Activated T-cell treated with anti-CD3 and anti-CD28 coated beads, Interleukin-2, amount 50 U/mL, for 72 hours (primary cell): ENCODE measurements around the gene NAPB. TPM values are rescaled to one million over a fixed set of nuclear protein-coding genes. Genes with fewer than 3 reads are reported as not detected.

Experiments
- ATAC-seq, 2 donors: fragments of 150-1000 bp; cut with Tn5 transposase; replicated peaks in 1 of 2; 2 replicates each; pipeline ENCODE4 v1.10.0; 2021; ENCODE audit warnings: moderate library complexity in 2 of 2, mild to moderate bottlenecking in 1 of 2
- DNase-seq, 2 donors: peaks; one replicate each; pipeline ENCODE4 v3.0.0; 2021 to 2022; ENCODE audit warnings: mixed read lengths in 1 of 2
- H3K27ac Mint-ChIP-seq: one replicate; pipeline ENCODE4 v1.8.0; 2022; ENCODE audit warnings: mild to moderate bottlenecking, moderate library complexity, mixed read lengths
- H3K27me3 Mint-ChIP-seq: one replicate; pipeline ENCODE4 v1.8.0; 2022; ENCODE audit warnings: low read depth, mixed read lengths
- H3K36me3 Mint-ChIP-seq, 2 donors: one replicate each; pipeline ENCODE4 v1.8.0; 2022; ENCODE audit warnings: mixed read lengths in 2 of 2, mild to moderate bottlenecking in 1 of 2; ENCODE audit not compliant: insufficient read depth in 2 of 2
- H3K4me1 Mint-ChIP-seq: one replicate; pipeline ENCODE4 v1.8.0; 2022; ENCODE audit warnings: low read depth, mixed read lengths
- H3K4me3 Mint-ChIP-seq, 2 donors: one replicate each; pipeline ENCODE4 v1.8.0; 2022; ENCODE audit warnings: mild to moderate bottlenecking in 2 of 2, mixed read lengths in 2 of 2, moderate library complexity in 2 of 2
- H3K9me3 Mint-ChIP-seq, 2 donors: one replicate each; pipeline ENCODE4 v1.8.0; 2022; ENCODE audit warnings: mixed read lengths in 2 of 2
- total RNA-seq, 2 donors: library from RNA; stranded (reverse); gene quantifications; one replicate each; pipeline ENCODE4 v1.2.3, GENCODE V29; 2022

The NAPB gene
- total RNA-seq, 2 donors from 2014 or later: 9.0 to 14.2 TPM

DNA sequence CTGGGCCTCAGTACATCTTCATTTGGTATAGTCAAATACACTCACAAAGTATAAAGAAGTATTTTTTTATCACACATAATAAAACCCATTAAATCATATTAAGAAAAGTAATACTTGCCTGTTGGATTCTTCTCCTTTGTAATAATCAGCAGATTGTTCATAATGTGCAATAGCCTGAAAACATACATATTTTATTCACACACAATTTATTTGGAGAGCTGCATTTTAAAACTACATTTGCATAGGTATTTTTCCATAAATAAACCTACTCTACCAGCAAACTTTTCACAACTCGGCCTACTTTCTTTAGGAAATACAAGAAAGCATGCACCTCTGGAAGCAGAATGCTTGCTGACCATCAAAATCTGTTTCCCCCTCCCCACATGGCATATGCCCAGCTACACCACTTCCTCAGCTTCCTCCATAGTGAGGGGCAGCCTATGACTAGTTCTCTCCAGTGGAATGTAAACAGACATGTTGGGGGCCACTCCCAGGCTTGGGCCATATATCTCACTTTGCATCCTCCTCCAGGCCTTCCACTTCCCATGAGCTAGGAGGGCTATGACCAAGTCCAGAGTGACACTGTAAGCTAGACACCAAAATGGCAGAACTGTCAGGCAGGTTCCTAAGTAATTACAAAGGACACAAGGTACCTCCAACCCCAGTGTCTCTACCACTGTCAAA, 31.1 kb downstream of the NAPB start:
- Mint-ChIP-seq H3K27ac (no peak overlapping the region), H3K27me3 (no peaks in the 10 kb centered on the region), H3K4me3 (no peak overlapping the region), H3K4me1 (no peaks in the 10 kb centered on the region), H3K9me3 (no peaks in the 10 kb centered on the region), H3K36me3 (peaks cover 10 to 16% of the 10 kb centered on the region in 2 donors)
- no peak for ATAC-seq
- no peak for DNase-seq

- ATAC-seq: no peak
- Mint-ChIP-seq H3K9me3 (peaks cover 0 to 2% of the 10 kb centered on the region in 2 donors), H3K4me3 (no peak overlapping the region), H3K4me1 (no peaks in the 10 kb centered on the region), H3K27ac (no peak overlapping the region), H3K36me3 (peaks cover 9 to 18% of the 10 kb centered on the region in 2 donors), H3K27me3 (no peaks in the 10 kb centered on the region)
- DNase-seq: no peak
These were observed 34.2 kb downstream of the NAPB start for GRCh38 chr20:23387118-23387443.

DNA sequence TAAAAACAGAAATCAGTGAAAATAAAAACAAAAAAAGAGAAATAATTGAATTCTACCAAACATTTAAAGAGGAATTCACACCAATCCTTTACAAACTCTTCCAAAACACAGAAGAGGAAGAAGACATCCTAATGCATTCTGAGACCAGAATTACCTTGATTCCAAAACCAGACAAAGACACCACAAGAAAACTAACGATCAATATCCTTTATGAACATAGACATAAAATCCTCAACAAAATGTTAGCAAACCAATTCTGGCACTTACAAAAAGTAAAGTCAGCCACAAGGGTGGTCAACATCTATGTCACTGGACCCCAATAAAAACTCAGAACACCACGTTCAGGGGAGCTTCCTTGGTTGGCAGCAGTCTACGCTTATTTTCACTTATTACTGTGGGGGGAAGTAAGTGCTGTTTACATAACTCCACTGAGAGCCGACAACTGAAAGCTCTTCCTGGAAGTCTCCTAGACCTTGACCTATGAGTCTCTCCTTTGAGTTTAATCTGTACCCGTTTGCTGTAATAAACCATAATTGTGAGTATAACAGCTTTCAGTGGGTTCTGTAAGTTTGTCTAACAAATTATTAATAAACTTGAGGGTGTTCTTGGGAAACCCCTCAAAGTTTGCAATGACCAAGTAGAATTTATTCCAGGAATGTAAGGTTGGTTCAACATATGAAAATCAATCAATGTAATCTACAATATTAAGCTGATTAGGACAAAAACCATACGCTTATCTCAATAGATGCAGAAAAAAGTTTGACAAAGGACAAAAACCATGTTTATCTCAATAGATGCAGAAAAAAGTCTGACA, 34.8 kb downstream of the NAPB start:
- Mint-ChIP-seq H3K4me3 (no peak overlapping the region), H3K36me3 (peaks cover 9 to 18% of the 10 kb centered on the region in 2 donors), H3K27me3 (no peaks in the 10 kb centered on the region), H3K9me3 (peaks cover 0 to 2% of the 10 kb centered on the region in 2 donors), H3K4me1 (no peaks in the 10 kb centered on the region), H3K27ac (no peak overlapping the region)
- ATAC-seq (no peak), DNase-seq (no peak)

DNA sequence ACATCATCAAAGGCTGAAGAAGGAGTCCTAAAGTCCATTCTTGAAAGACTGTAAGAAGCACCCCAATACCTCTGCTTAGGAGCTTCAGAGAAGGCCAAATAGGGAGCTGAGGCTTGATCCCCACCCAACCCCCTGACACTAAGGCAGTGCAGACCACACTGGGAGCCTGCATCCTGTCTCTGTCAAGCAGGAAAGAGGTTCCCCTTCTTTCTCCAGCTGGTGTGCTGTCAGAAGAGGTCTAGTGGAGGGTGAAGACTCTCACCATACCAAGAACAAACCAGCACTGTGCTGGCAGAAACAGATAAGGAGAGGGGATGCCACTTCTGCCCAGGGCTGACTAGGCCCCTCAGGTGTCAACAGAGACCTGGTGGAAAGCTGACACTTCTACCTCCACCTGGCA, 39.4 kb downstream of the NAPB start:
- ATAC-seq (no peak), DNase-seq (no peak)
- Mint-ChIP-seq H3K27me3 (no peaks in the 10 kb centered on the region), H3K4me1 (no peaks in the 10 kb centered on the region), H3K9me3 (peaks cover 0 to 2% of the 10 kb centered on the region in 2 donors), H3K4me3 (no peak overlapping the region), H3K27ac (peak overlapping the region; percentile 50), H3K36me3 (peaks cover 6 to 14% of the 10 kb centered on the region in 2 donors)

GRCh38 chr20:23379772-23380171, 41.5 kb downstream of the NAPB start:
- ATAC-seq (no peak), DNase-seq (no peak)
- Mint-ChIP-seq H3K4me3 (no peak overlapping the region), H3K9me3 (peaks cover 0 to 2% of the 10 kb centered on the region in 2 donors), H3K36me3 (peaks cover 7 to 22% of the 10 kb centered on the region in 2 donors), H3K27me3 (no peaks in the 10 kb centered on the region), H3K4me1 (peaks cover 7% of the 10 kb centered on the region), H3K27ac (no peak overlapping the region)

GRCh38 chr20:23375827-23376226, 45.5 kb downstream of the NAPB start:
- Mint-ChIP-seq H3K4me3 (no peak overlapping the region), H3K4me1 (peaks cover 7% of the 10 kb centered on the region), H3K36me3 (peaks cover 3 to 16% of the 10 kb centered on the region in 2 donors), H3K27me3 (no peaks in the 10 kb centered on the region), H3K27ac (peak overlapping the region; percentile 21), H3K9me3 (no peaks in the 10 kb centered on the region)
- ATAC-seq (peak in 1 of 2 donors; percentile 71), DNase-seq (no peak)

GRCh38 chr20:23374441-23374840, 46.8 kb downstream of the NAPB start:
- Mint-ChIP-seq H3K4me1 (peaks cover 7% of the 10 kb centered on the region), H3K27ac (no peak overlapping the region), H3K4me3 (no peak overlapping the region), H3K27me3 (no peaks in the 10 kb centered on the region), H3K36me3 (peaks cover 11 to 21% of the 10 kb centered on the region in 2 donors), H3K9me3 (no peaks in the 10 kb centered on the region)
- DNase-seq (no peak), ATAC-seq (no peak)

- Mint-ChIP-seq H3K27me3 (no peaks in the 10 kb centered on the region), H3K9me3 (no peaks in the 10 kb centered on the region), H3K36me3 (peaks cover 15 to 17% of the 10 kb centered on the region in 2 donors), H3K27ac (peak overlapping the region; percentile 24), H3K4me3 (no peak overlapping the region), H3K4me1 (peaks cover 24% of the 10 kb centered on the region)
- DNase-seq (no peak), ATAC-seq (no peak)
These were observed 49.8 kb downstream of the NAPB start for GRCh38 chr20:23371496-23371895.

DNA sequence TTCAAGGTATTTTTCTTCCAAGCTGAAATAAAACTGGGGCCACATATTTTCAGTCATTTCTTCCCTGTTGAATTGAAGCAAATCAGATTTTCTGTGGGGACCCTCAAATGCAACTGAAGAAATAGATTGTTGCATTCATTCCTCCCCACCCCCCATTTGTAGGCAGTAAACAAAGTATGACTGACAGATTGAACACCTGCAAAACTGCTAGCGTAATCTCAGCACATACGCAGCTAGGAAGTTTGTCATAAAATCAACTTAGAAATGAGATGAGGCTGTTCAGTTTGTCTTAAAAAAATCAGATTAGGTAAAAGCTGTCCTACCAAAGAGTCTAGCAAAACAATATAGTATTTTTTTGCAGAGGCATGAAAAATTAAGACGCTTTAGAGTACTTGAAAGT, 50.4 kb downstream of the NAPB start:
- Mint-ChIP-seq H3K27ac (no peak overlapping the region), H3K4me1 (peaks cover 28% of the 10 kb centered on the region), H3K9me3 (no peaks in the 10 kb centered on the region), H3K4me3 (no peak overlapping the region), H3K36me3 (peaks cover 16 to 17% of the 10 kb centered on the region in 2 donors), H3K27me3 (no peaks in the 10 kb centered on the region)
- no peak for DNase-seq
- no peak for ATAC-seq

DNA sequence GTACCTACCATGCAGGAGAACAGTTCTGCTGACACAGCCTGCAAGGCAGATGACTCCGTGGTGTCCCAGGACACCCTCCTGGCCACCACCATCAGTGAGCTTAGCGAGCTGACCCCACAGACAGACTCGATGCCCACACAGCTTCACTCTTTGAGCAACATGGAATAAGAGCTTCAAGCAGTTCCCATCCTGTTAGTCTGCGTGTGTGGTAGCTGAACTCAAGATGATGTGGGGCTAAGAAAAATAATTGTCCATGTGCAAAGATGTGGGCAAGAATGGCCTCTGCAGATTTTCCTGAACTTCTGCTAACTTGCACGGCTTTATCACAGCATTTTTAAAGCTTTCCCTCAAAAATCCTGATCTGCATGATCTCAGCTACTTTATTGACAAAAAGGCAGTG, 51.0 kb downstream of the NAPB start:
- Mint-ChIP-seq H3K4me3 (no peak overlapping the region), H3K9me3 (no peaks in the 10 kb centered on the region), H3K27me3 (no peaks in the 10 kb centered on the region), H3K36me3 (peaks cover 15% of the 10 kb centered on the region in 2 donors), H3K4me1 (peaks cover 27% of the 10 kb centered on the region), H3K27ac (no peak overlapping the region)
- DNase-seq (no peak), ATAC-seq (no peak)

DNA sequence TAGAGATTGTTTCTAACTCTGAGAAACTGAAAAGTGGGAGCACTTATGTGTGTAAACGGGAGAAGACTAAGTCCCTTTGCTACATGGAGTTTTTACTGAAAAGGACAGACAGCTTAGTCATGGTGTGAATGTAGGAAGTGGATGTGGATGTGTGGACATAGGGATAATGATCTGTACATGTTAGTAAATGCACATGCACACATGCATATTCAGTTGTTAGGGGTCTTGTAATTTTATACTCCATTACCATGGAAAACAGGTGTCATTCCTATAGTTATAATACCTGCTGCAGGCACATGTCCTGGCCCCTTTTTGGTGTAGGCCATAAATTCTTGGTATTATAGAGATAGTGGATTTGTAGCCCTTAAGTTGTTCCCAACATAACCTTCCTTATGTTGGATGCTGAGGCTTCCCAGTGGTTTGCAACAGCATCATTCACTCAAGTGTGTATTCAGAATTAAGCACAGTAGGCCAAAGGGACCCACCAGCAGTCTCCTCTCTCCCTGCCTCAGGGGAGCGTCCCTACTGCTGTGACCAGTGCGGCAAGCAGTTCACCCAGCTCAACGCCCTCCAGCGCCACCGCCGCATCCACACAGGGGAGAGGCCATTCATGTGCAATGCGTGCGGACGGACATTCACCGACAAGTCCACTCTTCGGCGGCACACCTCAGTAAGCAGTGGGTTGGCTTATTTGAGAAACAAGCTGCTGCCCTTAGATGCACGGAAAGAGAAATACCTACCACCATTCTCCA, 52.0 kb downstream of the NAPB start:
- Mint-ChIP-seq H3K9me3 (no peaks in the 10 kb centered on the region), H3K27ac (no peak overlapping the region), H3K27me3 (no peaks in the 10 kb centered on the region), H3K4me1 (peaks cover 37% of the 10 kb centered on the region), H3K4me3 (no peak overlapping the region), H3K36me3 (peaks cover 17 to 24% of the 10 kb centered on the region in 2 donors)
- DNase-seq (no peak), ATAC-seq (no peak)

- Mint-ChIP-seq H3K9me3 (no peaks in the 10 kb centered on the region), H3K4me1 (peaks cover 43% of the 10 kb centered on the region), H3K27me3 (no peaks in the 10 kb centered on the region), H3K27ac (no peak overlapping the region), H3K36me3 (peaks cover 17 to 23% of the 10 kb centered on the region in 2 donors), H3K4me3 (no peak overlapping the region)
- DNase-seq (no peak), ATAC-seq (no peak)
These were observed 52.8 kb downstream of the NAPB start for GRCh38 chr20:23368316-23369071.
